MCF 10A (cell line): Measurements from ENCODE around the gene PRELID2. TPM values are rescaled to one million over a fixed set of nuclear protein-coding genes. Genes with fewer than 3 reads are reported as not detected.
A peak's percentile ranks its signal among the peaks of the same experiment; 100 is the strongest.

Experiments used
- BruUV-seq: library from RNA; stranded (reverse); fragments of 400-500 nt; replicated peaks from 2 replicates; lab custom pipeline; 2021; lab: Mats Ljungman, UMichigan
- CTCF ChIA-PET: fragments of 300-600 bp; sonication (Branson Sonifier 250); formaldehyde crosslinking; extraction: SDS; loops from one replicate; lab custom pipeline; 2021; ENCODE audit warnings: antibody characterized with exemption, inconsistent platforms; lab: Yijun Ruan, JAX
- POLR2A ChIA-PET: fragments of 300-600, 350-650 bp; sonication (Branson Sonifier 250); formaldehyde crosslinking; extraction: SDS; loops from one replicate; lab custom pipeline; 2020; ENCODE audit warnings: antibody characterized with exemption, inconsistent platforms; lab: Yijun Ruan, JAX
- DNase-seq: peaks from one replicate; pipeline ENCODE4 v3.0.0-alpha.2; 2018; ENCODE audit not compliant: unreplicated experiment
- H3K27ac Mint-ChIP-seq: one replicate; pipeline ENCODE4 v1.8.0; 2022; ENCODE audit warnings: mild to moderate bottlenecking, low read depth, mixed read lengths; ENCODE audit not compliant: unreplicated experiment
- H3K27me3 Mint-ChIP-seq: one replicate; pipeline ENCODE4 v1.8.0; 2022; ENCODE audit warnings: mixed read lengths; ENCODE audit not compliant: insufficient read depth, unreplicated experiment
- H3K36me3 Mint-ChIP-seq: one replicate; pipeline ENCODE4 v1.8.0; 2022; ENCODE audit warnings: mild to moderate bottlenecking, moderate library complexity, mixed read lengths; ENCODE audit not compliant: insufficient read depth, unreplicated experiment
- H3K4me1 Mint-ChIP-seq: one replicate; pipeline ENCODE4 v1.8.0; 2022; ENCODE audit warnings: mixed read lengths; ENCODE audit not compliant: insufficient read depth, unreplicated experiment
- H3K4me3 Mint-ChIP-seq: one replicate; pipeline ENCODE4 v1.8.0; 2022; ENCODE audit warnings: mild to moderate bottlenecking, moderate library complexity, mixed read lengths; ENCODE audit not compliant: unreplicated experiment
- H3K9me3 Mint-ChIP-seq: one replicate; pipeline ENCODE4 v1.8.0; 2022; ENCODE audit warnings: mixed read lengths; ENCODE audit not compliant: unreplicated experiment
- intact Hi-C: fragments of 100-400 bp; cut with micrococcal nuclease; formaldehyde crosslinking; loops from 2 replicates; pipeline ENCODE4 v1.14.1; 2022
- total RNA-seq: library from RNA; stranded (reverse); gene quantifications from 2 replicates; pipeline ENCODE4 v1.2.3, GENCODE V29; 2022
- TF ChIP-seq, protein P1 (sequence below): fragments of 200-600 bp; IDR thresholded peaks from one replicate; pipeline ENCODE4 v1.8.0; 2022; ENCODE audit warnings: antibody characterized with exemption, mild to moderate bottlenecking; ENCODE audit not compliant: unreplicated experiment

The PRELID2 gene
- total RNA-seq, 1 experiment from 2014 or later, result 11.4 TPM

DNA sequence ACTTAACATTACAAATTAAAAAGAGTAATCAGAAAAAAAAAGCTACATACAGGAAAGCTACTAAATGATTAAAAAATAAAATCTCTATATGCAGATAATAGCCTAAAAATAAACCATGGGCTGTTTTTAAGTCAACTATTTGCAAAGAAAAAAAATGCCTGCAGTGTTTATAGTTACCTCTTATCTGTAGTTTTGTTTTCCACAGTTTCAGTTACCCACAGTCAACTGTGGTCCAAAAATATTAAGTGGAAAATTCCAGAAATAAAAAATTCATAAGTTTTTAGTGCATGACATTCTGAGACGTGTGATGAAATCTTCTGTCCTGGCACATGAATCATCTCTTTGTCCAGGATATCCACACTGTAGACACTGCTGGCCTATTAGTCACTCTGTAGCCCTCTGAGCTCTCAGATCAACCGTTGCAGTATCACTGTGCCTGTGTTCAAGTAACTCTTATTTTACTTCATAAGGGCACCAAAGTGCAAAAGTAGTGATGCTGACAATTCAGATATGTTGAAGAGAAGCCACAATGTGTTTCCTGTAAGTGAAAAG, 59.2 kb downstream of the PRELID2 start:
- ChIA-PET POLR2A (interaction anchor here (0.6 to 1.8 kb wide), 7 partner anchors 9 to 526 kb away, joined by 3 to 5 read pairs (median 4); no protein-coding TSS in a partner anchor), CTCF (interaction anchor here (0.7 to 2.8 kb wide), 8 partner anchors 11 to 275 kb away, joined by 3 to 18 read pairs (median 3); no protein-coding TSS in a partner anchor)
- TF ChIP-seq, protein P1, sequence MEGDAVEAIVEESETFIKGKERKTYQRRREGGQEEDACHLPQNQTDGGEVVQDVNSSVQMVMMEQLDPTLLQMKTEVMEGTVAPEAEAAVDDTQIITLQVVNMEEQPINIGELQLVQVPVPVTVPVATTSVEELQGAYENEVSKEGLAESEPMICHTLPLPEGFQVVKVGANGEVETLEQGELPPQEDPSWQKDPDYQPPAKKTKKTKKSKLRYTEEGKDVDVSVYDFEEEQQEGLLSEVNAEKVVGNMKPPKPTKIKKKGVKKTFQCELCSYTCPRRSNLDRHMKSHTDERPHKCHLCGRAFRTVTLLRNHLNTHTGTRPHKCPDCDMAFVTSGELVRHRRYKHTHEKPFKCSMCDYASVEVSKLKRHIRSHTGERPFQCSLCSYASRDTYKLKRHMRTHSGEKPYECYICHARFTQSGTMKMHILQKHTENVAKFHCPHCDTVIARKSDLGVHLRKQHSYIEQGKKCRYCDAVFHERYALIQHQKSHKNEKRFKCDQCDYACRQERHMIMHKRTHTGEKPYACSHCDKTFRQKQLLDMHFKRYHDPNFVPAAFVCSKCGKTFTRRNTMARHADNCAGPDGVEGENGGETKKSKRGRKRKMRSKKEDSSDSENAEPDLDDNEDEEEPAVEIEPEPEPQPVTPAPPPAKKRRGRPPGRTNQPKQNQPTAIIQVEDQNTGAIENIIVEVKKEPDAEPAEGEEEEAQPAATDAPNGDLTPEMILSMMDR, result no peak
- intact Hi-C loops, result no loop called here
- DNase-seq, result peak; percentile 94
- H3K4me3 Mint-ChIP-seq, result no peak overlapping the region
- peaks cover 27% of the 10 kb centered on the region for H3K4me1 Mint-ChIP-seq
- no TSS peak for BruUV-seq
- no peaks in the 10 kb centered on the region for H3K36me3 Mint-ChIP-seq
- no peaks in the 10 kb centered on the region for H3K9me3 Mint-ChIP-seq
- peak overlapping the region; percentile 80 for H3K27ac Mint-ChIP-seq
- no peaks in the 10 kb centered on the region for H3K27me3 Mint-ChIP-seq

DNA sequence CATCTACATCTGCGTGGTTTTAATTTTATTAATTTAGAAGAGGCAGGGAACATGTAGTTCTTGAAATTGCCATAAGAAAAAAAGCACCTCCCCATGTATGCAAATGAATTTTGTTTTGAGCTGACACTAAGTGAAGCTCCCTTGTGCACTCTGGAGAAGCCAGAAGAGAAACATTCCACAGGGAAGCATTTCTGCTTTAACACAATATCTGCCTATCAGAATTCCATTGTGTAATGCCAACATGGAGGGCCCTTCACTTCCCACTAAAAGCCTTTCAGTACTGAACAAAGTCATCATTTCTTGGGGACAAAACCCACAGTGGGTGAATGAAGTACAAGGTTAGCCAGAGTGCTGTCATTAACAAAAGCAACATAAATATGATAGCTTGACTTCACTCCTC, 59.7 kb downstream of the PRELID2 start:
- no TSS peak for BruUV-seq
- CTCF ChIA-PET, result interaction anchor here (0.7 to 2.8 kb wide), 9 partner anchors 12 to 276 kb away, joined by 3 to 18 read pairs (median 3); no protein-coding TSS in a partner anchor
- Mint-ChIP-seq H3K36me3 (no peaks in the 10 kb centered on the region), H3K4me1 (peaks cover 27% of the 10 kb centered on the region), H3K27me3 (no peaks in the 10 kb centered on the region), H3K9me3 (no peaks in the 10 kb centered on the region), H3K4me3 (no peak overlapping the region), H3K27ac (peak overlapping the region; percentile 80)
- TF ChIP-seq, protein P1, result no peak
- DNase-seq, result no peak
- POLR2A ChIA-PET, result interaction anchor here (0.6 to 1.8 kb wide), 5 partner anchors 10 to 525 kb away, joined by 3 to 5 read pairs (median 3); no protein-coding TSS in a partner anchor
- intact Hi-C loops, result no loop called here

DNA sequence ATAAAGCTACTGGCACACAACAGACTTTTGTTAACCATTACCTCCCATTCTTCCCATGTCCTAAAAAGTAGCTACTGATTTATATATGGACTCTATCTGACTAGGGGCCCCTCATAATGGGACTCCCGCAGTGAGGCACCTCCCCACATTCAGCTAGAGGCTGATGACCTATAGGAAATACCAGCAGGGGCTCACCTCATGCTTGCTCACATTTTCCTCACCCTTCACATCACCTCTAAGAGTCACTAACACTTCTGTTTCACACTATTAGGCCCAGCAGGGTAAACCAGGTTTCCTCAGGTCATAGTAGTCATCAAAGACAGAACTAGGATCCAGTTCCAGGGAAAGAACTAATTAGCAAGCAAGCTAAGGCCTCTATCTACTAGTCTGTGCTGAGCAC, 60.7 kb downstream of the PRELID2 start:
- H3K27me3 Mint-ChIP-seq, result no peaks in the 10 kb centered on the region
- intact Hi-C loops, result no loop called here
- TF ChIP-seq, protein P1, result no peak
- H3K4me1 Mint-ChIP-seq, result peaks cover 27% of the 10 kb centered on the region
- ChIA-PET CTCF (interaction anchor here (0.5 to 2.8 kb wide), 6 partner anchors 10 to 554 kb away, joined by 3 to 18 read pairs (median 4); no protein-coding TSS in a partner anchor), POLR2A (interaction anchor here (1.3 kb wide), 1 partner anchor 30 kb away, joined by 3 read pairs; no protein-coding TSS in a partner anchor)
- H3K9me3 Mint-ChIP-seq, result no peaks in the 10 kb centered on the region
- DNase-seq, result no peak
- H3K4me3 Mint-ChIP-seq, result no peak overlapping the region
- no peak overlapping the region for H3K27ac Mint-ChIP-seq
- BruUV-seq, result no TSS peak
- H3K36me3 Mint-ChIP-seq, result no peaks in the 10 kb centered on the region

DNA sequence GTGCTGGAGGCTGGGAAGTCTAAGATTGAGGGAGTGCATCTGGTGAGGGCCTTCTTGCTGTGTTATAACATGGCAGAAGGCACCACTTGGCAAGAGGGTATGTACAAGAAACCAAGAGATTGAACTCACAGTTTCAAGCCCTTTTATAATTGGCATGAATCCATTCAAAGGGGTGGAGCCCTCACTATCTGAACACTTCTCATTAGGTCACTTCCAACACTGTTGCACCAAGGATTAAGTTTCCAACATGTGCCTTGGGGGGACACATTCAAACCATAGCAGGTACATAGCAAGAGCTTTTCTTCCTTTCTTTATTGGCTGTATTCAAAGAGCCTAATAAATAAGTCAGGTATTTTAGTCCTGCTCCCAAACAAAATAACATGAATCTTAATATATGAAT, 62.7 kb downstream of the PRELID2 start:
- Mint-ChIP-seq H3K9me3 (no peaks in the 10 kb centered on the region), H3K27me3 (no peaks in the 10 kb centered on the region), H3K4me3 (no peak overlapping the region), H3K4me1 (peaks cover 23% of the 10 kb centered on the region), H3K36me3 (no peaks in the 10 kb centered on the region), H3K27ac (no peak overlapping the region)
- BruUV-seq, result no TSS peak
- ChIA-PET POLR2A (no interaction called here), CTCF (interaction anchor here (0.9 kb wide), 2 partner anchors 76 to 359 kb away, joined by 3 to 6 read pairs; no protein-coding TSS in a partner anchor)
- TF ChIP-seq, protein P1, result no peak
- DNase-seq, result no peak
- intact Hi-C loops, result no loop called here
